ENCODE data around the gene PEX14.

PEX14 gene

GRCh38 chr1:10624256-10625050, 149.7 kb downstream of the PEX14 start (continued):
- TF ChIP-seq PATZ1 (CRISPR knock-in tag; IDR thresholded peaks at IDR 0.05; ENCODE audit: borderline replicate concordance): no peak

- TF ChIP-seq POU6F1 (CRISPR knock-in tag; IDR thresholded peaks at IDR 0.05; ENCODE audit: borderline replicate concordance, low read depth) (no peak), ARNTL (CRISPR knock-in tag; IDR thresholded peaks at IDR 0.05; ENCODE audit: borderline replicate concordance, low read depth) (no peak), ZC3H10 (CRISPR knock-in tag; IDR thresholded peaks at IDR 0.05) (no peak), ISL1 (CRISPR knock-in tag; IDR thresholded peaks at IDR 0.05) (no peak), RARB (CRISPR knock-in tag; IDR thresholded peaks at IDR 0.05) (no peak), CSDC2 (CRISPR knock-in tag; IDR thresholded peaks at IDR 0.05) (no peak), ZFP3 (CRISPR knock-in tag; IDR thresholded peaks at IDR 0.05) (no peak), ZNF565 (CRISPR knock-in tag; conservative IDR thresholded peaks at IDR 0.05; ENCODE audit: low read depth) (no peak), TSHZ2 (CRISPR knock-in tag; IDR thresholded peaks at IDR 0.05) (no peak), PPARA (CRISPR knock-in tag; IDR thresholded peaks at IDR 0.05; ENCODE audit: borderline replicate concordance) (no peak), SNAI2 (CRISPR knock-in tag; IDR thresholded peaks at IDR 0.05) (no peak), OSR1 (CRISPR knock-in tag; IDR thresholded peaks at IDR 0.05) (no peak)
- no peak for ATAC-seq
These were observed 150.3 kb downstream of the PEX14 start for GRCh38 chr1:10625076-10625475.

- TF ChIP-seq ISL1 (CRISPR knock-in tag; IDR thresholded peaks at IDR 0.05) (no peak), ZNF565 (CRISPR knock-in tag; conservative IDR thresholded peaks at IDR 0.05; ENCODE audit: low read depth) (no peak), PATZ1 (CRISPR knock-in tag; IDR thresholded peaks at IDR 0.05; ENCODE audit: borderline replicate concordance) (no peak), CSDC2 (CRISPR knock-in tag; IDR thresholded peaks at IDR 0.05) (no peak), CSRNP3 (CRISPR knock-in tag; IDR thresholded peaks at IDR 0.05) (no peak), BACH2 (CRISPR knock-in tag; IDR thresholded peaks at IDR 0.05; ENCODE audit: borderline replicate concordance) (no peak), ZFP30 (CRISPR knock-in tag; IDR thresholded peaks at IDR 0.05) (no peak), ESRRG (CRISPR knock-in tag; IDR thresholded peaks at IDR 0.05) (no peak)
- ATAC-seq: no peak
These were observed 150.8 kb downstream of the PEX14 start for GRCh38 chr1:10625554-10625953.

Measured in SK-N-SH treated with all-trans-retinoic acid at 6 μM for 48 hours (cell line).